Karpas-422 (cell line): ENCODE results near the gene PRKCQ. TPM values are rescaled to one million over a fixed set of nuclear protein-coding genes. Genes with fewer than 3 reads are reported as not detected.
"Not testable (repeated sequence)": the region's sequence is repeated elsewhere in the genome, so short reads cannot be mapped to it uniquely, and the experiment has no call there.

Experiments
- DNase-seq: peaks from one replicate; pipeline ENCODE4 v3.0.0-alpha.2; 2015
- H2AFZ ChIP-seq: fragments of 200-600 bp; sonication (generic); 2 replicates; pipeline ENCODE4 v1.6.1; 2014; ENCODE audit warnings: antibody characterized with exemption, low read length, mixed read lengths
- H3K27ac ChIP-seq: fragments of 200-600 bp; sonication (generic); 2 replicates; pipeline ENCODE4 v1.5.1; 2014; ENCODE audit warnings: mild to moderate bottlenecking, low read length, moderate library complexity
- H3K27me3 ChIP-seq: fragments of 200-600 bp; sonication (generic); 2 replicates; pipeline ENCODE4 v1.6.1; 2014; ENCODE audit warnings: low read length, mixed read lengths
- H3K36me3 ChIP-seq: fragments of 200-600 bp; sonication (generic); 2 replicates; pipeline ENCODE4 v1.6.1; 2014; ENCODE audit warnings: low read length, mixed read lengths; ENCODE audit not compliant: insufficient read depth
- H3K4me1 ChIP-seq: fragments of 200-600 bp; sonication (generic); 2 replicates; pipeline ENCODE4 v1.6.1; 2014; ENCODE audit warnings: mild to moderate bottlenecking, low read length, mixed read lengths
- H3K4me2 ChIP-seq: fragments of 200-600 bp; sonication (generic); 2 replicates; pipeline ENCODE4 v1.6.1; 2014; ENCODE audit warnings: low read length, low read depth, mild to moderate bottlenecking; ENCODE audit not compliant: poor library complexity, severe bottlenecking
- H3K4me3 ChIP-seq: fragments of 200-600 bp; sonication (generic); 2 replicates; pipeline ENCODE4 v1.5.1; 2014; ENCODE audit warnings: mild to moderate bottlenecking, antibody characterized with exemption, low read length, mixed read lengths
- H3K79me2 ChIP-seq: fragments of 200-600 bp; sonication (generic); 2 replicates; pipeline ENCODE4 v1.6.1; 2014; ENCODE audit warnings: mild to moderate bottlenecking, low read length, mixed read lengths
- H3K9ac ChIP-seq: fragments of 200-600 bp; sonication (generic); 2 replicates; pipeline ENCODE4 v1.6.0; 2014; ENCODE audit warnings: low read length
- H3K9me2 ChIP-seq: fragments of 200-600 bp; sonication (generic), shearing (Covaris generic); replicated peaks from 2 replicates; pipeline ENCODE4 v1.6.0; 2014; ENCODE audit warnings: mild to moderate bottlenecking, low read length, moderate library complexity; ENCODE audit not compliant: insufficient read depth
- H3K9me3 ChIP-seq: fragments of 300-700, 200-600 bp; sonication (generic); 2 replicates; pipeline ENCODE4 v1.6.1; 2014; ENCODE audit warnings: low read length, mixed read lengths
- H4K20me1 ChIP-seq: fragments of 200-600 bp; sonication (generic); 2 replicates; pipeline ENCODE4 v1.6.1; 2014; ENCODE audit warnings: mild to moderate bottlenecking, antibody characterized with exemption, low read length, low read depth; ENCODE audit not compliant: insufficient read depth
- total RNA-seq: library from RNA; depleted of rRNA; stranded (reverse); fragments of >200 nt; shearing (Covaris generic); gene quantifications from 2 replicates; pipeline ENCODE4 v1.2.3, GENCODE V29; 2014; ENCODE audit warnings: low replicate concordance

PRKCQ gene
- total RNA-seq, 1 experiment from 2014 or later: not detected

- H3K9me2 ChIP-seq, H3K27me3 ChIP-seq, H3K4me3 ChIP-seq, H4K20me1 ChIP-seq, H3K36me3 ChIP-seq, DNase-seq, H3K4me2 ChIP-seq, H3K79me2 ChIP-seq, H2AFZ ChIP-seq, H3K9me3 ChIP-seq, H3K9ac ChIP-seq, H3K27ac ChIP-seq: not testable (repeated sequence)
- peaks cover 11% of the 10 kb centered on the region for H3K4me1 ChIP-seq
Measured at GRCh38 chr10:6380478-6380877, 199.6 kb downstream of the PRKCQ start.

- Histone ChIP-seq H3K4me3 (no peak overlapping the region), H4K20me1 (no peaks in the 10 kb centered on the region), H2AFZ (no peak overlapping the region), H3K9me2 (no peaks in the 10 kb centered on the region), H3K4me1 (peaks cover 11% of the 10 kb centered on the region), H3K79me2 (no peaks in the 10 kb centered on the region), H3K4me2 (no peak overlapping the region), H3K9ac (no peak overlapping the region), H3K36me3 (no peaks in the 10 kb centered on the region), H3K27ac (no peak overlapping the region), H3K27me3 (no peaks in the 10 kb centered on the region), H3K9me3 (peaks cover 8% of the 10 kb centered on the region)
- no peak for DNase-seq
Measured at GRCh38 chr10:6379015-6379776, 200.9 kb downstream of the PRKCQ start.
